Activated naive CD8-positive, alpha-beta T cell treated with anti-CD3 and anti-CD28 coated beads for 36 hours (primary cell): ENCODE results near the gene BMAL1. TPM values are rescaled to one million over a fixed set of nuclear protein-coding genes. Genes with fewer than 3 reads are reported as not detected.

ENCODE experiments used
- DNase-seq: peaks from one replicate; pipeline ENCODE4 v3.0.0; 2021
- H3K27ac Mint-ChIP-seq: one replicate; pipeline ENCODE4 v1.8.0; 2022; ENCODE audit warnings: mild to moderate bottlenecking, moderate library complexity, mixed read lengths
- H3K27me3 Mint-ChIP-seq: one replicate; pipeline ENCODE4 v1.8.0; 2022; ENCODE audit warnings: mild to moderate bottlenecking, mixed read lengths
- H3K36me3 Mint-ChIP-seq: one replicate; pipeline ENCODE4 v1.8.0; 2021; ENCODE audit warnings: mild to moderate bottlenecking, mixed read lengths
- H3K4me1 Mint-ChIP-seq: one replicate; pipeline ENCODE4 v1.8.0; 2021; ENCODE audit warnings: mixed read lengths
- H3K4me3 Mint-ChIP-seq: one replicate; pipeline ENCODE4 v1.8.0; 2022; ENCODE audit warnings: mild to moderate bottlenecking, moderate library complexity, mixed read lengths
- H3K9me3 Mint-ChIP-seq: one replicate; pipeline ENCODE4 v1.8.0; 2022; ENCODE audit warnings: mixed read lengths
- total RNA-seq, 2 experiments: library from RNA; stranded (reverse); gene quantifications; one replicate each; pipeline ENCODE4 v1.2.3, GENCODE V29; 2021

Gene BMAL1
- total RNA-seq, 2 experiments from 2014 or later: 12.2 to 13.6 TPM

GRCh38 chr11:13279487-13279834, 1.9 kb downstream of the BMAL1 start:
- no peaks in the 10 kb centered on the region for H3K36me3 Mint-ChIP-seq
- H3K27me3 Mint-ChIP-seq: peaks cover 11% of the 10 kb centered on the region
- peak overlapping the region; percentile 49 for H3K27ac Mint-ChIP-seq
- DNase-seq: no peak
- H3K4me1 Mint-ChIP-seq: peaks cover 65% of the 10 kb centered on the region
- H3K4me3 Mint-ChIP-seq: peak overlapping the region; percentile 83
- no peaks in the 10 kb centered on the region for H3K9me3 Mint-ChIP-seq

GRCh38 chr11:13280092-13280722, 2.6 kb downstream of the BMAL1 start:
- H3K27ac Mint-ChIP-seq: peak overlapping the region; percentile 49

GRCh38 chr11:13280777-13281176, 3.2 kb downstream of the BMAL1 start:
- peaks cover 73% of the 10 kb centered on the region for H3K4me1 Mint-ChIP-seq
- H3K36me3 Mint-ChIP-seq: peaks cover 8% of the 10 kb centered on the region
- H3K4me3 Mint-ChIP-seq: no peak overlapping the region
- H3K9me3 Mint-ChIP-seq: no peaks in the 10 kb centered on the region
- peaks cover 5% of the 10 kb centered on the region for H3K27me3 Mint-ChIP-seq
- DNase-seq: no peak
- H3K27ac Mint-ChIP-seq: peak overlapping the region; percentile 35

More at GRCh38 chr11:13280092-13280722, 2.6 kb downstream of the BMAL1 start:
- Mint-ChIP-seq H3K4me3 (peak overlapping the region; percentile 83), H3K4me1 (peaks cover 72% of the 10 kb centered on the region), H3K36me3 (peaks cover 6% of the 10 kb centered on the region), H3K27me3 (peaks cover 7% of the 10 kb centered on the region), H3K9me3 (no peaks in the 10 kb centered on the region)
- no peak for DNase-seq

DNA sequence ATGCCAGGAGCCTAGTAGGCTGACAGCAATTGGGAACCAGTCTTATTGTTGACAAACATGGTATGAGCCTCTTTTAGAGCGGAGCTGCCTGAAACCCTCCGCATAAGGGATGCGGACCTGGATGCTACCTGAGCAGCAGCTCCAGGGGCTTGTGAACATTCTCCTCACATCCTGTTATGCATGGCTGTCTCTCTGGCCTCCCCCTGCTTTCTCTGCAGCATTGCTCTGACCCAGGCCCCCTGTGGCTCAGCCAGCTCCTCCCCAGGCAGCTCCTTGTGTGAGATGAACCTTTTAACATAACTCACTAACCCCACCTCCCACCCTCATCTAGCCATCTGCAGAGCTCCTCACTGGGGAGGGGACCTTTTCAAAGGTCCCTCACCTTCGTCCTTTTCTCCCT, 6.0 kb downstream of the BMAL1 start:
- no peaks in the 10 kb centered on the region for H3K27me3 Mint-ChIP-seq
- no peak overlapping the region for H3K4me3 Mint-ChIP-seq
- H3K27ac Mint-ChIP-seq: no peak overlapping the region
- DNase-seq: no peak
- no peaks in the 10 kb centered on the region for H3K9me3 Mint-ChIP-seq
- H3K4me1 Mint-ChIP-seq: peaks cover 86% of the 10 kb centered on the region
- H3K36me3 Mint-ChIP-seq: peaks cover 14% of the 10 kb centered on the region

DNA sequence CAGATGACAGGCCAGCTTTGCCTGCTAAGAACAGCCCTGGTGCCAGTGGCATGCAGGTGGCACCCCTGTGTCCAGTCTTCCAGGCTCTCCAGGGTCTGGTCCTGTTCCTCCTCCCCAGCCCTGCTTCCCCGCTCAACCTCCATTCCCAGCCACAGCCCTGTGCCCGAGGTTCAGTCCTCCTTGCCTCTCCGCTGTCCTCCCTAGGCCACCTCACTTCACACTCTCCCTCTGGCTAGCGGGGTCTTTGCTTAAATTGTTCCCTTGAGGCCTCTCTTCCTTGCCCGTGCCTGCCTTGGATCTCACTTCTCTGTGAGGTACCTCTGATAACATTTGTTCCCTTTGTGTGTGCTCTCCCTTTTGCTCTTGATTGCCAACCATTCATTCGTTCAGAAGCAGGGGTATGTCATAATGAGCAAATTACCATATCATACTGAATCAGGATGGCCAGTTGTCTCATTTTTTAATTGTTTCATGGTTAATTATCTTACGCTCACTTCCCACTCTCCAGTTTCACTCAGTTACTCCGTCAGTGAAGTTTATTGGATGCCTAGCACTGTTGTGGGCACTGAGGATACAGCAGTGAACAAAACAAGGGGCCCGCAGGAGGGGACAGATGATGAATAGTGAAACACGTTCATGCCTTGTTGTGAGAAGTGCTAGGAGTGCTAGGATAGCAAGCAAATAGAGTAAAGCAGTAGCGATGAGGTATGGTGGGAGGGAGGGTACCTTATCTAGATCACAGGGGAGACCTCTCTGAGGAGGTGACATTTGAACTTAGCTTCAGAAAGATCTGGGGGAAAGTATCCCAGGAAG, 7.4 kb downstream of the BMAL1 start:
- Mint-ChIP-seq H3K4me1 (peaks cover 84% of the 10 kb centered on the region), H3K27ac (peak overlapping the region; percentile 59), H3K4me3 (no peak overlapping the region), H3K9me3 (peaks cover 1% of the 10 kb centered on the region), H3K27me3 (no peaks in the 10 kb centered on the region), H3K36me3 (peaks cover 19% of the 10 kb centered on the region)
- DNase-seq: peak; percentile 21

DNA sequence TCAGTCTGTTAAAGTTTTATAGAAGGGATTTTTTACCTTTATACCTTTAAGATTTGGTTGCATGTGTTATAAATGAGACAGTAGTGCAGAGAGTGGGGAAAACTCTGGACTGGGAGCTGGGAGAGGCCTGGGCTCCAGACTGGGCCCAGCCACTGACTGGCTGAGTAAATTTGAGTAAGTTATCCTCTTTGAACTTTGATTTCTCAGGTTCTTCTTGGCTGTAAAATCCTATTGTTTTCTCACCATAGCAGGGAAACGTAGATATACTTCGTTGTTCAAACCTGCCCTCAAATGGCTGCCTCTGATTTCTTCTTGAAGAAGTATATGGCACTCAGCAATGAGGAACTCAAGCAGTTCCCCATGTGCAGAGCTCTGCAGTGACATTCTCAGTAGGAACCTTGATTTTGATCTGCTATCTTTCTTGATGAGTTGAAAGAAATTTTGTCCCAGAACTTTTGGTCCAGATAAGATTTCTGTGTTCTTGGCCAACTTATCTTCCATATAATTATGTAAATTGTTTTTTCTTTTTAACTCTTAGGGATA, 8.8 kb downstream of the BMAL1 start:
- no peak for DNase-seq
- peak overlapping the region; percentile 83 for H3K27ac Mint-ChIP-seq
- H3K36me3 Mint-ChIP-seq: peaks cover 21% of the 10 kb centered on the region
- H3K4me3 Mint-ChIP-seq: no peak overlapping the region
- peaks cover 80% of the 10 kb centered on the region for H3K4me1 Mint-ChIP-seq
- H3K27me3 Mint-ChIP-seq: no peaks in the 10 kb centered on the region
- H3K9me3 Mint-ChIP-seq: peaks cover 1% of the 10 kb centered on the region

- peaks cover 75% of the 10 kb centered on the region for H3K4me1 Mint-ChIP-seq
- H3K4me3 Mint-ChIP-seq: no peak overlapping the region
- peak; percentile 54 for DNase-seq
Measured at GRCh38 chr11:13287036-13287435, 9.4 kb downstream of the BMAL1 start.

DNA sequence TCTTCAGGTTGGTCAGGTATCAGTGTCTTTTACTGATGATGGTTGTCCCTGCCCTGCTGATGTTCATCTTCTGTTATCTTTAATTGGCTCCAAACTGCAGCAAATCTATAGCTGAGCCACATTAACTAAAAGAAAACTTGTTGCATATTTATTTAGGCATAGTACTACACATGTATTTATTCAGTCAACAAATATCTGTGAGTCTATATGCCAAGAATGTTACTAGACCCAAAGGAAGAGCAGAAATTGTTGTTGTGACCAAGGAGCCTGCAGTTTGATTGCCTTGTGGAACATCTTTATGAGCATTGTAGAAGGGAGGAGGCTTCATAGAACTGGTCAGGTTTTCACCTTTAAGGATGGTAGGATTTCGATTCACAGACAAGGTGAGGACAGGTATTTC, 10.1 kb downstream of the BMAL1 start:
- peak overlapping the region; percentile 68 for H3K27ac Mint-ChIP-seq
- H3K4me3 Mint-ChIP-seq: peak overlapping the region; percentile 23
- DNase-seq: no peak
- no peaks in the 10 kb centered on the region for H3K27me3 Mint-ChIP-seq
- peaks cover 21% of the 10 kb centered on the region for H3K36me3 Mint-ChIP-seq
- peaks cover 69% of the 10 kb centered on the region for H3K4me1 Mint-ChIP-seq
- H3K9me3 Mint-ChIP-seq: peaks cover 1% of the 10 kb centered on the region

More at GRCh38 chr11:13287036-13287435, 9.4 kb downstream of the BMAL1 start:
- H3K9me3 Mint-ChIP-seq: peaks cover 1% of the 10 kb centered on the region
- H3K27me3 Mint-ChIP-seq: no peaks in the 10 kb centered on the region
- peaks cover 21% of the 10 kb centered on the region for H3K36me3 Mint-ChIP-seq
- peak overlapping the region; percentile 83 for H3K27ac Mint-ChIP-seq

- Mint-ChIP-seq H3K4me3 (no peak overlapping the region), H3K36me3 (peaks cover 22% of the 10 kb centered on the region), H3K27ac (peak overlapping the region; percentile 86), H3K9me3 (peaks cover 1% of the 10 kb centered on the region), H3K4me1 (peaks cover 65% of the 10 kb centered on the region), H3K27me3 (no peaks in the 10 kb centered on the region)
- peak; percentile 19 for DNase-seq
Measured at GRCh38 chr11:13288375-13289029, 10.9 kb downstream of the BMAL1 start.

DNA sequence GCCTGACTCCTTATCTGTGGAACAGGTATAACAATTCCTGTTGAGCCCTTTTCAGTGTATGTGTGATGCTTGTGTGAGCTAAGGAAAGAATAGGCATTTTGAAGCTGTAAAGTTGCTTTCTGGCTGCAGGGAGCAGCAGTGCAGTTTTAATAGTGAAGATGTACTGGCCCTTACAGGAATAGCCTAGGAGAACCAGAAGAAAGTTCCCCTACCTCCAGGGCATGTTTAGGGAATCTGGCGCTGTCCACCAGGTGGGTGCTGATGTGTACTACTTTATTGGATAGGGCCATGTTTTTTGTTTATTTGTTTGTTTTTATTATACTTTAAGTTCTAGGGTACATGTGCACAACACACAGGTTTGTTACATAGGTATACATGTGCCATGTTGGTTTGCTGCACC, 11.5 kb downstream of the BMAL1 start:
- Mint-ChIP-seq H3K27ac (no peak overlapping the region), H3K4me3 (no peak overlapping the region), H3K4me1 (peaks cover 65% of the 10 kb centered on the region), H3K9me3 (peaks cover 1% of the 10 kb centered on the region), H3K36me3 (peaks cover 22% of the 10 kb centered on the region), H3K27me3 (no peaks in the 10 kb centered on the region)
- DNase-seq: no peak

DNA sequence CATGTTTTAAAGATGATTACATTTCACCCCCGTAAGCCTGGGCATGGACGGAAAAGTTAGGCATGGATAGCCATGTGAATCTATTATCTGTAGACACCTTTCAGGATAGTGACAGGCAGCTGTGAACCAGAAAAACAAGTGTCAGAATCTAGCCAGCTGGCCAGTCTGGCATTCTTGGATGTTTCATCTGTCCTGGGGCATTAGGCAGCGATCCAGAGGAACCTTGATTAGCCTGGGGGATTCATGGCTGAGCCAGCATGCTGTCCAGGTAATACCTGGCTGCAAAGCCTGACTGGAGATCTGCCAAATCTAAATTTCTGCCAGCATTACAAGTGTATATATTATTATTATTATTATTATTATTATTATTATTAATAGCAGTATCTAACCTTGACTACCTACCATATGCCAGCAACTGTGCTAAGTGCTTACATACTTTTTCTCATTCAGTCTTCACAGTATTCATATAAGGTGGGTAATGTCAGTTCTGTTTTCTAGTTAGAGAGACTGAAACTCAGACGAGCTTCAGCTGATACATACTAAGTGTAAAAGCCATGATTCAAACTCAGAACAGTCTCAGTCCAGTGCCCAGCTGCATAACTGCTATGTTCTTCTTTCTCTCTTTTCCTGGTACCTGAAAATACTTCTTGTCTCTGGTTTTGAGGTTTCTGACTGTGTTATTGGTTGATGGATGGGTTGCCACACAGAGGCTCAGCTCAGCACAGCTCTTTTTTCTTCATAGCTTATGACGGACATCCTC, 12.8 kb downstream of the BMAL1 start:
- Mint-ChIP-seq H3K4me1 (peaks cover 67% of the 10 kb centered on the region), H3K27ac (no peak overlapping the region), H3K27me3 (no peaks in the 10 kb centered on the region), H3K4me3 (no peak overlapping the region), H3K9me3 (peaks cover 1% of the 10 kb centered on the region), H3K36me3 (peaks cover 15% of the 10 kb centered on the region)
- DNase-seq: no peak

- DNase-seq: no peak
- peaks cover 72% of the 10 kb centered on the region for H3K4me1 Mint-ChIP-seq
- H3K27ac Mint-ChIP-seq: no peak overlapping the region
- H3K36me3 Mint-ChIP-seq: peaks cover 13% of the 10 kb centered on the region
- no peak overlapping the region for H3K4me3 Mint-ChIP-seq
- peaks cover 1% of the 10 kb centered on the region for H3K9me3 Mint-ChIP-seq
- H3K27me3 Mint-ChIP-seq: no peaks in the 10 kb centered on the region
Measured at GRCh38 chr11:13291361-13291760, 13.8 kb downstream of the BMAL1 start.

- Mint-ChIP-seq H3K27ac (no peak overlapping the region), H3K36me3 (peaks cover 13% of the 10 kb centered on the region), H3K27me3 (no peaks in the 10 kb centered on the region), H3K4me3 (no peak overlapping the region), H3K9me3 (peaks cover 1% of the 10 kb centered on the region), H3K4me1 (peaks cover 72% of the 10 kb centered on the region)
- DNase-seq: no peak
Measured at GRCh38 chr11:13291800-13292199, 14.2 kb downstream of the BMAL1 start.

GRCh38 chr11:13292970-13293369, 15.4 kb downstream of the BMAL1 start:
- H3K4me3 Mint-ChIP-seq: no peak overlapping the region
- no peaks in the 10 kb centered on the region for H3K27me3 Mint-ChIP-seq
- no peak for DNase-seq
- H3K27ac Mint-ChIP-seq: no peak overlapping the region
- peaks cover 9% of the 10 kb centered on the region for H3K36me3 Mint-ChIP-seq
- peaks cover 71% of the 10 kb centered on the region for H3K4me1 Mint-ChIP-seq
- peaks cover 1% of the 10 kb centered on the region for H3K9me3 Mint-ChIP-seq
